ENCODE measurements around the gene ARSB.

The ARSB gene

GRCh38 chr5:78845470-78845869 is 139.6 kb downstream of the ARSB start:
- TF ChIP-seq SIN3A (IDR thresholded peaks at IDR 0.05; ENCODE audit: borderline replicate concordance, insufficient read depth, low read length): no peak
- TF ChIP-seq, protein P1, sequence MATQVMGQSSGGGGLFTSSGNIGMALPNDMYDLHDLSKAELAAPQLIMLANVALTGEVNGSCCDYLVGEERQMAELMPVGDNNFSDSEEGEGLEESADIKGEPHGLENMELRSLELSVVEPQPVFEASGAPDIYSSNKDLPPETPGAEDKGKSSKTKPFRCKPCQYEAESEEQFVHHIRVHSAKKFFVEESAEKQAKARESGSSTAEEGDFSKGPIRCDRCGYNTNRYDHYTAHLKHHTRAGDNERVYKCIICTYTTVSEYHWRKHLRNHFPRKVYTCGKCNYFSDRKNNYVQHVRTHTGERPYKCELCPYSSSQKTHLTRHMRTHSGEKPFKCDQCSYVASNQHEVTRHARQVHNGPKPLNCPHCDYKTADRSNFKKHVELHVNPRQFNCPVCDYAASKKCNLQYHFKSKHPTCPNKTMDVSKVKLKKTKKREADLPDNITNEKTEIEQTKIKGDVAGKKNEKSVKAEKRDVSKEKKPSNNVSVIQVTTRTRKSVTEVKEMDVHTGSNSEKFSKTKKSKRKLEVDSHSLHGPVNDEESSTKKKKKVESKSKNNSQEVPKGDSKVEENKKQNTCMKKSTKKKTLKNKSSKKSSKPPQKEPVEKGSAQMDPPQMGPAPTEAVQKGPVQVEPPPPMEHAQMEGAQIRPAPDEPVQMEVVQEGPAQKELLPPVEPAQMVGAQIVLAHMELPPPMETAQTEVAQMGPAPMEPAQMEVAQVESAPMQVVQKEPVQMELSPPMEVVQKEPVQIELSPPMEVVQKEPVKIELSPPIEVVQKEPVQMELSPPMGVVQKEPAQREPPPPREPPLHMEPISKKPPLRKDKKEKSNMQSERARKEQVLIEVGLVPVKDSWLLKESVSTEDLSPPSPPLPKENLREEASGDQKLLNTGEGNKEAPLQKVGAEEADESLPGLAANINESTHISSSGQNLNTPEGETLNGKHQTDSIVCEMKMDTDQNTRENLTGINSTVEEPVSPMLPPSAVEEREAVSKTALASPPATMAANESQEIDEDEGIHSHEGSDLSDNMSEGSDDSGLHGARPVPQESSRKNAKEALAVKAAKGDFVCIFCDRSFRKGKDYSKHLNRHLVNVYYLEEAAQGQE (IDR thresholded peaks at IDR 0.05; ENCODE audit: insufficient read depth in 1 of 2, low read depth in 2 of 2, low read length in 2 of 2): no peak
- no peak for TF ChIP-seq FOXP2 (optimal IDR thresholded peaks at IDR 0.05; ENCODE audit: borderline replicate concordance, extremely low read depth, extremely low read length, insufficient read depth)
- no peak for TF ChIP-seq POLR2AphosphoS5 (IDR thresholded peaks at IDR 0.05; ENCODE audit: low read depth, low read length)
- TF ChIP-seq TAF1 (IDR thresholded peaks at IDR 0.05; ENCODE audit: borderline replicate concordance, insufficient read depth, low read length): no peak

- TF ChIP-seq POLR2AphosphoS5 (IDR thresholded peaks at IDR 0.05; ENCODE audit: low read depth, low read length): no peak
- TF ChIP-seq TAF1 (IDR thresholded peaks at IDR 0.05; ENCODE audit: borderline replicate concordance, insufficient read depth, low read length): no peak
- no peak for TF ChIP-seq FOXP2 (optimal IDR thresholded peaks at IDR 0.05; ENCODE audit: borderline replicate concordance, extremely low read depth, extremely low read length, insufficient read depth)
- TF ChIP-seq, protein P1 (IDR thresholded peaks at IDR 0.05; ENCODE audit: insufficient read depth in 1 of 2, low read depth in 2 of 2, low read length in 2 of 2): no peak
- TF ChIP-seq SIN3A (IDR thresholded peaks at IDR 0.05; ENCODE audit: borderline replicate concordance, insufficient read depth, low read length): no peak
Measured at GRCh38 chr5:78843436-78843835, 141.7 kb downstream of the ARSB start.

- TF ChIP-seq TAF1 (IDR thresholded peaks at IDR 0.05; ENCODE audit: borderline replicate concordance, insufficient read depth, low read length) (no peak), POLR2AphosphoS5 (IDR thresholded peaks at IDR 0.05; ENCODE audit: low read depth, low read length) (no peak), SIN3A (IDR thresholded peaks at IDR 0.05; ENCODE audit: borderline replicate concordance, insufficient read depth, low read length) (no peak), FOXP2 (optimal IDR thresholded peaks at IDR 0.05; ENCODE audit: borderline replicate concordance, extremely low read depth, extremely low read length, insufficient read depth) (no peak)
- TF ChIP-seq, protein P1 (IDR thresholded peaks at IDR 0.05; ENCODE audit: insufficient read depth in 1 of 2, low read depth in 2 of 2, low read length in 2 of 2): no peak
Measured at GRCh38 chr5:78841767-78842166, 143.3 kb downstream of the ARSB start.

DNA sequence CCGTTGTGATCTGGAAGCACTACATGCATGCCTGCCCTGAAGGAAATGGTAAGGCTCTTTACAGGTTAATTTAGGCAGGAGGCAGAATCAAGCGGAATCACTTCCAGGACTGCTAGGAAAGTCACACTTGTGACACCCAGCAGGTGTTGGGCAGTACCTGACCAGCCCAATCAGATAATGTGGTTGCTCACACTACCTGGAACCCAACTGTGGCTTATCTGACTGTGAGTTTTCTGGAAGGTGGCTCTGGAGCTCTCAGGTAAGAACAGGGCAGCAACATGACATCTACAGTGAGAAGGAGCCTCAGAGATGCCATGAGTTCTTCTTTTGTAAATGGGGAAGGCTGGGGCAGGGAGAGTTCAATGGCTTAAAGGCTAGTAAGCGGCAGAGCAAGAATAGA is 146.4 kb downstream of the ARSB start:
- TF ChIP-seq, protein P1 (IDR thresholded peaks at IDR 0.05; ENCODE audit: insufficient read depth in 1 of 2, low read depth in 2 of 2, low read length in 2 of 2): no peak
- TF ChIP-seq SIN3A (IDR thresholded peaks at IDR 0.05; ENCODE audit: borderline replicate concordance, insufficient read depth, low read length): no peak
- TF ChIP-seq FOXP2 (optimal IDR thresholded peaks at IDR 0.05; ENCODE audit: borderline replicate concordance, extremely low read depth, extremely low read length, insufficient read depth): no peak
- TF ChIP-seq TAF1 (IDR thresholded peaks at IDR 0.05; ENCODE audit: borderline replicate concordance, insufficient read depth, low read length): no peak
- no peak for TF ChIP-seq POLR2AphosphoS5 (IDR thresholded peaks at IDR 0.05; ENCODE audit: low read depth, low read length)

GRCh38 chr5:78837836-78838235 is 147.3 kb downstream of the ARSB start:
- TF ChIP-seq, protein P1 (IDR thresholded peaks at IDR 0.05; ENCODE audit: insufficient read depth in 1 of 2, low read depth in 2 of 2, low read length in 2 of 2): no peak

Data from PFSK-1 (cell line).